Suppressor macrophage (primary cell): ENCODE data around the gene IRAK4.
A peak's percentile ranks its signal among the peaks of the same experiment; 100 is the strongest.
"Not testable (repeated sequence)": the region's sequence is repeated elsewhere in the genome, so short reads cannot be mapped to it uniquely, and the experiment has no call there.

Experiments
- DNase-seq, 4 experiments: peaks; one replicate each; pipeline ENCODE4 v3.0.0-alpha.2; 2020 to 2022
- total RNA-seq, 17 experiments: gene quantifications; one replicate each; lab custom pipeline; 2026; ENCODE audit warnings: mixed read lengths in 6 of 17, inconsistent platforms in 3 of 17; lab: John Stamatoyannopoulos, UW

The IRAK4 gene
- total RNA-seq, result 15.4 to 48.8 (median 31.0) reads per million in 17 experiments

DNA sequence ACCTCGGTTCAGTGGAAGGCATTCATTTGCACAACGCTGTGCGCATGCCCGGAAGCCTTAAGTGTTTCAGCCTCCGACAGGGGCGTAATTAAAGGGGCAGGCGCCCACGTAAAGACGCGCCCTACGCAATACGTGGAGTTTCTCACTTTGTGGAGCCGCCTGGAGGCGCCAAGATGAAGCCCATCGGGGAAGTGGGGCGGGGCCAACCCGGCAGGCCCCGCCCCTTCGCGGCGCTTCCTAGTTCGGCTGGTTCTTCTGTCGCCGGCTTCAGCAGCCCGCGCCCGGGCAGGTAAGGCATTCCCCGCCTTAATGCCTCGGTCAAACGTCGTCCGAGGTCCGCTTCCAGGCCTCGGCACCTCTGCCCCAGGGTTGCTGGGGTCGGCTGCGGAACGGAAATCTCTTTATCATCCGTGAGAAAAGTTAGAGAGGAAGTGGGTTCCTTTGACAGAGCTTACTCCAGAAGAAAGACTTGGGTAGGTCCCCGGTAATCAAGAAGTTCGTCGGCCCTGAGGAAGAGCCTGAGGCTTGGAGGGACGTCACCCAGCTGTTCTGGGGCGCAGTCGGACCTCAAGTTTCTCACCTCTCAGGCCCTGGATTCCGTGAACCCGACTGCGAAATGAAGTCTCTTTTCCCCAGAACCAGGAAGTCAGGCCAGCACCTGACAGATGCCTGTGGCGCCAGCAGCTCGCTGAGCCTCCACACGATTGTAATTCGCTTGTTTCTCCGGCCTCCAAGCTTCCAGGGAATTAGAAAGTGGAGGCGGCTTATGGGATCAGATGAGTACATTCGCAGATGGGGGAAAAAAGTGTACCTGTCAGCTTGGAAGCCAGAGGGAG, at the start of gene IRAK4, which contains the start of gene PUS7L:
TSS of gene IRAK4 (plus strand) at position 224 of the 836 bp plus-strand sequence. CDS start 9,161 bp downstream, outside the sequence.
TSS of gene PUS7L (minus strand) at position 63 of the 836 bp plus-strand sequence. CDS start 3,545 bp downstream, outside the sequence.
- DNase-seq, result peak; percentile 98 to 99 (median 98)

DNA sequence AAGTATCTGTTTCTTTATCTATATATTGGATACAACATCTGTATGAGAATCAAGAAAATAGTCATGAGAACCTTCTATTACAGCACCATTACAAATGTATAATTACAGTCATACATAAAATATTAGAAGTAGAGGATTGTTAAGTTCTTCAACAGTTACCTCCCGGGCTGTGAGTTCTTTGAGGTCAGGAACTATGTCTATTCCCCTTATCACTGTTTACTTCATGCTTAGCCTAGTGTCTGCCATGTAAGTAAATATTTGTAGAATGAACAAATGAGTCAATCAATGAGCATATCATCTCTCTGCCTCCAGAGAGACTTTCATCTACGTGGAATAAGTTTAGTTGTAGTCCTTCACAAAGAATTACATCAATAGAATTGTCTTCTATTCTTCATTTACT, 47.4 kb upstream of the IRAK4 start:
- DNase-seq, result no peak

DNA sequence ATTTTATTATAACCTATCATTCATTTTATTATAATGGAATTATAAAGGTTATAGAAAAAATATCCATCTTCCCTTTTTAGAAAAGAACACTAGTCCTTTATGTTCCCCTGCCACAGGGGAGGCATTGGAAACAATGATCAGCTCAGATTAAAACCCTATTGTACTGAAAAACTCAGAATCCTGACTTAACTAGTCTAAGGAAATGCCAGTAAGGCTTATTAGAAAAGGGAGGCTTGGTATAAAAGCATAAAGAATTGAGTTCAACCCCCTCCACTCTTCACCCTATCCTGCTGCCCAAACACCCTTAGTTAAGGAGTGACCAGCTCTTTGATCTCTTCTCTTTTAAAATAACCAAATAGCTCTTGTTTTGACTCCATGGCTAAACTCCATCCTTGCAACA, 36.1 kb upstream of the IRAK4 start:
- no peak for DNase-seq

DNA sequence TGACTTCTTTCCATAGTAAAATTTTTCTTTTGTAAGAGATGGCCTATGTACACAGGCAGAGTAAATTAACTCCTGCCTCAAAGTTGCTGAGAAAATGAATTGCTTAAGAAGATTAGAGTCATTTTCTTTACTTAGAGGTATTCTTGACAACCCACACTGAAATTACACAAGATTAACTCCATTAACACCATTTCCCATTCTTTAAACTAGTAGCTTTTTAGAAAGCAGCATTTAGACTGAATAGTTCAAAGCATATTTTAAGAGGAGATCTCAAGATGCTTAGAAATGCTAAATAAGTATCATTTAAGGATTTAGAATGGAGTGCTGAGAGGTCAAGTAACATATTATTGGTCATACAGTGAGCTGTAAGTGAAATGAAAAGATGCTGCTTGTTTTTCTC, 35.6 kb upstream of the IRAK4 start:
- no peak for DNase-seq

DNA sequence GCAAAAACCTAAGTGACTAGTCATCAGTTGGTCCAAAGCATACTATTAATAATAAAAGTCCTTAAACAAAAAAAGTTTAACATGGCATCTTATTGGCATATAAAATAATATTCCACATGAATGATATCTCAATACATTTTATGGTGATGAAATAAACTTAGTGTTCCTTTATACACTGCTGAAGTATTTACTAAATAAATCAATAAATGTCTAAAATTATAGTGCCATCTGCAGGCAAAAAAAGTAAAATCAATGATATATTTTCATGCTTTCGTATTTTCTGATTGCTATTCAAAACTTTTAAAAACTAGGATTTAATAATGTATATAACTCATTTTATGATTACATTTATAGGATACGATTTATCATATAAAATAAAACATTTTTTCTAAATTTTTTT, 30.6 kb upstream of the IRAK4 start:
- DNase-seq, result peak in 2 of 4 experiments; percentile 3 to 16

DNA sequence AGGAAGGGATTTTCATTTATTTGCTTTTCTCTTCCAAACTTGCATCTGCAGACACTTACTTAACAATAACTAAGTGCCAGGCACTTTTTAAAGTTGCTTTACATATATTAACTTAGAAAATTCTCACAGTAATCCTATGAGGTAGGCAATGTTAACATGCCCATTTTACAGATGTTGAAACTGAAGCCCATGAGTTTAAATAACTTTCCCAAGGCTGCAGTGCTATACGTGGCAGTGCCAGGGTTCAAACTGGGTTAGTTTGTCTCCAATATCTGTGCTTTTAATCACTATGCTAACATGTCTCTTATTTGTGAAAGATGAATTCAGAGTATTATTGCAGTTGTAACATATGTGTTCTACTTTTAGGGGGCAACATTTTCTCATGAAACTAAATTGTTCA, 30.1 kb upstream of the IRAK4 start:
- no peak for DNase-seq

DNA sequence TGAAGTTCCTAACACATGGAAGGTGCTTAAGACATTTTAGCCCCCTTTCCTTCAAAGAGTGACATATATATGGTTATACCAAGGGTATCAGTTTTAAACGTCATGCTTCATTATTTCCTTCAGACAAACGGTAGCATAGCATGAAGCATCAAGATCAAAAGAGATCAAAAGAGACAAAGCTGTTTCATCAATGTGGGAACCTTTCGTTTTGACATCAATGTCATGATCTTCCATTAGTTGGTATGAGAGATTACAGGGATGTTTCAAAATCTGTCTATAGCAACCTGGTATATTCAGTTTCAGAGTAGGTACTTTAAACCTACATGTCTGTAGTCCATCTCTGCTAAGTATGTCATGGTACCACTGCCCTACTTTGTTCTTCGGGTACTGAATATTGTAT, 28.5 kb upstream of the IRAK4 start:
- DNase-seq, result no peak

DNA sequence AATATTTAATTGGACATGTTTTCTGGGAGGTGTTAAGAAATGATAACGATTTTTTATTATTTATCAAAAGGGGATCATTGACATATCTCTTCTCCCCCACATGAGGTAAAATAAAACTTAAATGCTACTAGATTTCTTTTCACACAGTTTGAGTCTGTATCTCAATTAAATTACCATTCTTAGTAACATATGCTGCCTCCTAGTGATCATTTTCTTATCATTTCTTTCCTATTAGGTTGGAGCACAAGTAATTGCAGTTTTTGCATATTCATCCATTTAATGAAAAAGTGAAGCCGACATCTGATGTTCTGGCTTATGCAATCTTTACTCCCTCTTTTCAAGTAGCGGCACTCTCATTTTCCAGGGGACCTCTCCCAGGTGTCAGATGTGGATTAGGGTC, 25.1 kb upstream of the IRAK4 start:
- no peak for DNase-seq

DNA sequence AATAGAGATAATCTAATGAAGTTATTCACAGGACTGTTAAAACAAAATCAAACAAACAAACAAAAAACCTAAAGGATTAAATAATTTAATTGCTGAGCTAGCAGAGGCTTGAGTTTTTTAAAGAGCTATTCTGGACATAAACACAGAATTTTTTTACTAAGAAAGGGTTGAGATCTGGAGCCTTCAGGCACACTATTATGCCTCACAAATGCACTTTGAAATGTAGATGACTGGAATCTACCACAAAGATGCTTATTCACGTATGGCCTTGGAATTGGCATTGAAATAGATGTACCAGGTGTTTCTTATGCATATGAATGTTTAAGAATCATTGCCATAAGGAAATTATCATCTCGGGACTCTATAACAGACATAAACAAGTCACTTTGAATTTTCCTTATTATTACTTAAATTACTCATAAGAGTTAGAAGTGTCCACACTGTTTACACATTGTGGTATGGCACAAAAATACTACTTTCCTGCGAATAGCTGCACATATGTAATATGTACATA, 21.8 kb upstream of the IRAK4 start:
- DNase-seq, result no peak

DNA sequence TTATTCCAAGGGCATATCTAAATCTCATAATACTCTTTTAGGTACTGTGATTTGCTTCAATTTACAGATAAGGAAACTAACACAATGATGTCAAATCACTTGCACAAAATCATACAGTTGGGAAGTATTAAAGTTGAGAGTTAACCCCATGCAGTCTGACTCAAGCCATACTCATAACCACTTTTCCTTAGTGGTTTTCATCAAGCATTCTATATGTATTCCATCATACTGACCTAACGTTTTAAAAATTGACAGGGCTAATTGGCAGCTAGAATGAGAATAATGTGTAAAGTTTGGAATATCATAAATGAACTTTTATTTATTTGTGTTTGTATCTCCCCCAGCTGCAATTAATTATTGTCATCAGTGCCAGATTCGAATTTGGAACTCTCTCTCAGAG, 21.1 kb upstream of the IRAK4 start:
- DNase-seq, result no peak

DNA sequence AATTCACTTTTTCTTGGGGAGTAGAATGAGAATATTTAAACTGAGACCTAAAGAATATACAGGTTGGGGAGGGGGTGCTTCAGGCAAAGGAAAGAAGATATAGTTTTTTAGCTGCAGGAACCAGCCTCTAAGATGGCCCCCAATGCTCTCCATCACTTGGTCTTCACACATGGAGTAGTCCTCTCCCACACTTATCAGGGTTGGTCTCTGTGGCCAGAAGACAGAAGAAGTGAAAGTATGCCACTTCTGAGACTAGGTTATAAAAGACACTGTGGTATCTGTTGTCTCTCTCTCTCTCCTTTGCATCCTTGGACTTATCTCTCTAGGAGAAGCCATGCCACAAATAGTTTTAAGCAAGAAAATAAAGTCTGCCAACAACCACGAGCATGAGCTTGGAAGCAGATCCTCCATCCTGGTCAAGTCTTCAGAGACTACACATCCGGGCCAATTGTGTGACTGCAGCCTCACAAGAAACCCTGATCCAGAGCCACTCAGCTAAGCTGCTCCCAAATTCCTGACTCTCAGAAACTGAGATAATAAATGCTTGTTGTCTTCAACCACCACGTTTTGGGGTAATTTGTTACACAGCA, 18.1 kb upstream of the IRAK4 start:
- no peak for DNase-seq

DNA sequence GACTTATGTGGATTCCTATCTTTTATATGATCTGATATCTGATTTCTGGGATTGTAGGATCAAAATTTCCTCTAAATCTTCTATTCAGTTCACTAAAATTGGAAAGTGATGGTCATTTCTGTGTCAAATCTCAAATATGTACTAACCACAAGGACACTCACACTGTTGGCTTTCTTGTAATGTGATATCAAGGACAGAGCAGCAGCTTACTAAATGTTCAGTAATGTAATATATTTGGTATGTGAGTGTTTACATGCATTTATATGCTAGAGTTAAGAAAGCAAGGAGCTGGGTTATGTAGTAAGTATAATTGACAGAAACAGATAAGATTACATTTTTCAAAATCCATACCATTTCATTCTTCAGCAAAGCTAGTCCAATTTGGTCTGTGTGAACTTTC, 16.6 kb upstream of the IRAK4 start:
- no peak for DNase-seq

DNA sequence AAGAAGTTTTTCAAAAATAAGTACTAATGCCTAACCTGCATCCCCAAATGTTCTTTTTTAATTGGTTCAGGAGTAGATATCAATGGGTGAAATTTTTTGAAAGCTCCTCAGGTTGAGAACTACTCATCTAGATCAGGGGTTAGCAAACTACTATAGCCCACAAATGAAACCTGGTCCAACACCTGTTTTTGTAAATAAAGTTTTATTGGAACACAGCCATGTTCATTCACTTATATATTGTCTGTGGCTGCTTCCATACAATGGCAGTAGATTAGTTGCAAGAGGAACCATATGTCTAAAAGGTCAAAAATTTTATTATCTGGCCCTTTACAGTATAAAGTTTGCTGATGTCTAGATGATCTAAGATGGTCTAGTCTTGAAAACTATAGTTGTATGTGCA, 13.9 kb upstream of the IRAK4 start:
- DNase-seq, result no peak

DNA sequence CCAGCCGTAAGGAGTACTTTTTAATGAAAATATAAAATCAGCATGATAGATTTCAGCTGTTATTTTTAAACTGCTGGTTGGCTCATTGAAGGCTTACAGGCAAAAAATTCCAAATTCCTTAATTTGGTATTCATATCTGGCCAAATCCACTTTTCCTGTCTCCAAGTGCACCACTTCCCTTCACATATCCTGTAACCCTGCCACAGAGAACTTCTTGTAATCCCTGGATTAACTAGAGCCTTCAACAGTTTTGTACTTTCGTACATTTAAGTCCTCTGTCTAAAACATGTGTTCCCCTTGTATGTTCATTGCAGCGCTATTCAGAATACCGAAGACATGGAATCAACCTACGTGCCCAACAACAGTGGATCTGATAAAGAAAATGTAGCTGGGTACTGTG, 9.7 kb upstream of the IRAK4 start:
- DNase-seq, result no peak

DNA sequence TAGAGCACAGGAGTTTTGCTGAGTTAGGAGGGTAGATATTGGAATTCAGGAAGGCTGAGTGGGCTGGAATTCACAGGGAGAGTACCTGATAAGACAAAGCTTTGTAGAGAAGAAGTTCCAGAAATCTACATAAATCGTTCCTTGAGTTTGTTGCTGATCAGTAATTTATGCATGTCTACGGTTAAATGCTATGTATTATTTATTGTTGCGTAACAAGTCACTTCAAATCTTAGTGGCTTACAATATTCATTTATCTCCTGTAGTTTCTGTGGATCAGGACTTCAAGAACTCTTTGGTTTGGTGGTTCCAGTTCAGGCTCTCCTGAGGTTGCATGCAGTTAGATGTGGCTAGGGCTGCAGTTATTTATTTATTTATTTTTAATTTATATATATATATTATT, 7.9 kb upstream of the IRAK4 start:
- no peak for DNase-seq

DNA sequence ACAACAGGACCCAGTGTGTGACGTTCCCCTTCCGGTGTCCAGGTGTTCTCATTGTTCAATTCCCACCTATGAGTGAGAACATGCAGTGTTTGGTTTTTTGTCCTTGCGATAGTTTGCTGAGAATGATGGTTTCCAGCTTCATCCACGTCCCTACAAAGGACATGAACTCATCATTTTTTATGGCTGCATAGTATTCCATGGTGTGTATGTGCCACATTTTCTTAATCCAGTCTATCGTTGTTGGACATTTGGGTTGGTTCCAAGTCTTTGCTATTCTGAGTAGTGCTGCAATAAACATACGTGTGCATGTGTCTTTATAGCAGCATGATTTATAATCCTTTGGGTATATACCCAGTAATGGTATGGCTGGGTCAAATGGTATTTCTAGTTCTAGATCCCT, 7.4 kb upstream of the IRAK4 start:
- not testable (repeated sequence) for DNase-seq

DNA sequence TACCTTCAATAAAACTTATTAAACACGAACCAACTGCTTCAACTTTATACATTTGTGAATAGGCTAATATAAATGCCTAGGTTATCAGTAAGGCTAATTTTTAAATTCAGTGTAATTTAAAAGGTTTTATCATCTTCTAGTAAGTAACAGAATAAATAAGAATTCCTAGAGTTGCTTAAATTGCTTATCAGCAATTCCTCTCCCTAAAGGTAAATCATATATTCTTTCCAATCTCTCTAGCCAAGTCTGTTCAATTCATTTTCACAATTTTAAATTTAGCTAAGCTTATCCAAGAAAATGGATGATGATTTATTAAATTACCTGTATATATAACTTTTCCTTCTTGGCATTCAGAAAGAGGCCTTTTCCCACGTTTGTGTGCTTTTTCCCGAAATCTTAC, 4.7 kb upstream of the IRAK4 start:
- DNase-seq, result no peak

DNA sequence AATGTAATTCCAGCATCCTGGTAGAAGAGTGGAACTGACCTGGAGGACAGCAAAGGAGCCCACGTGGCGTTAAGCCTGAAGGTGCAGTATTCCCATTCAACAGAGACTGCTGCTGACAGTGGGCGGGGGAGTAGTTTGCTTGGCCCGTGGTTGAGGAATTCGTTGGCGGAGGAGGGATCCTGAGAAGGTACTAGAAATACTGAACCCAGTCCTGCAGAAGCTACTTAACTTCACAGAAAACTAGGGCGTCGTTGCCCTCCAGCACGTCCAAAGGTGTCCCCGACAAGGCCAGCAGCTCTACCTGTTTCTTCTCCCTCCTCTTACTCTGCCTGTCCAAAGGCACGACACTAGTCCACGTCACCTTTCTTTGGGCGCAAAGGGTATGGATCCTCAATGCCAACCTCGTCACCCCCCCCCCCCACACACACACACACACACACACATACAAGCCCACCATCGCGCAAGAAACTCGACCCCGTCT, 464 bp upstream of the IRAK4 start:
- peak; percentile 13 to 45 (median 28) for DNase-seq

DNA sequence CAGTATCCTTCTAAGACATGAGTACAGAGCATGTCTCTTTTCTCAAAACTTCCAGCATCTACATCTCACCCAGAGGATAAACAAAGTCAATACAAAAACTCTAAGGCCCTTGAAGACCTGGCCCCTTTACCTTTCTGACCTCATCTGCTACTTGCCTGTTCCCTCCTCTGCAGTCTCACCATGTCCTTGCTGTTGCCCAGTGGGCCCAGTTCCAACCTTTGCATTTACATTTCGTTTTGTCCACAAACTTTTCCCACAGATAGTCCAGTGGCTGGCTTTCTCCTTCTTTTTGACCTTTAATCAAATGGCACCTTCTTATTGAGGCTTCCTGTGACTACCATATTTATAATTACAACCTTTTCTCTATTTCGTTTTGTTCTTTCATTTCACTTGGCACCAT, 1.6 kb downstream of the IRAK4 start:
- DNase-seq, result no peak

DNA sequence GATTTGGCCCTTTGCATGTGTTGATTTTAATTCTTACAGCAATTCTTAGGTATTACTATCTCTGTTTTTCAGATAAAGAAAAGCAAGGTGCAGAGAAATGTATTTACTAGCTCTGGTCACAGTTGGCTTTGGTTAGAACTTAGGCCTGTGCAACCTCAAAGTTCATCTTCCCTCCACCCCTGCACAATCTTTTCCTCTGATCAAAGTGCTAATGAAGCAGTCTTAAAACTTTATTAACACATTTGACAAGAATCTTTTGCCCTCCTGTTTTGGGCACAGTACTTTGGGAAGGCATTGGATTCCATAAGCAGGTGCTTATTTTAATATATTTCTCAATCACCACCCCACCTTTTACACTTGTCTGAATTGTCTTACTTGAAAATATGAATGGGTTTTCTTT, 2.7 kb downstream of the IRAK4 start:
- DNase-seq, result no peak

DNA sequence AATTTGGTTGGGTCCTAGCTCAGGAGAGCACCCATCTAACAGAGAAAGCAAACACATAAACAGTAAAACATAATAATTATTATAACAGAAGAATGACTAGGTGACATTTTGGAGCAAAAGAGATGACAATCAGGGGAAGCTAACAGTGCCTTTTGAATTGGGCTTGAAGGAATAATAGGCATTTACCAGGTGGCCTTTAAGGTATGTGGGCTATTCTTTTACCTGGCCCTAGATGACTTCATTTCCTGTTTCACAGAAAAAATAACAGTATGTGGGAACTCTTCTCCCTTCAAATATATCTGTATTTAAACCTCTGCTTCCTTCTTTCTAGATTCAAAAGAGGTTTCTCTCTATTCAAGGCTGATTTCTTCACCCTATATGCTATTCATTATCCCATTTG, 3.8 kb downstream of the IRAK4 start:
- DNase-seq, result peak in 1 of 4 experiments; percentile 3

DNA sequence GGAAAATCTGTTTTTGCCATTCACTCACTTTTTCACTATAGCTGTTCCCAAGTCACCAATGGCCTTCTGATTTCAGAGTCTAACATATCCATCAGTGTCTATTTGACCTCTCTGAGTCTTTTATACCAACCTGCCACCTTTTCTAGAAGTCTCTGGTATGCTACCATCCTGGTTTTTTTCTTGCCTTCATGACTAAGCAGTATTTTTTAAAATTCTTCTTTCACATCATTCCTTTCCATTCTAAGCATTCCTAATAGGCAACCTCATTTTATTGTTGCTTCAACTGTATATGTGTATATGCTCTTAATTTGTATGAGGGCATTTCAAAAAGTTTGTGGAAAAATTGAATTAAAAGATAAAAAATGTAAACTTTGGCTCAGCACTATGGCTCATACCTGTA, 5.0 kb downstream of the IRAK4 start:
- DNase-seq, result no peak

DNA sequence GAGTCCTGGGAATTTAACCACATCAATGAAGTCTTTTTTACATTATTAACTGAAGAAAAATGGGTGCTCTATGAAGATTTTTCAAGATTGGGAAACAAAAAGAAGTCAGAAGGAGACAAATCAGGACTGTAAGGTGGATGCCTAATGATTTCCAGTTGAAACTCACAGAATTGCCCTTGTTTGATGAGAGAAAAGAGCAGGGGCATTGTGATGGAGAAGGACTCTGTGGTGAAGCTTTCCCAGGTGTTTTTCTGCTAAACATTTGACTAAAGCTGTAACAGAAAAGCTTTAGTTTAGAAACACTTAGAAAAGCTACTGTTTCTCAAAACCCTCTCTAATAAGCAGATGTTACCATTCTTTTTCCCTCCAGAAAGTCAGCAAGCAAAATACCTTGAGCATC, 5.8 kb downstream of the IRAK4 start:
- DNase-seq, result no peak

DNA sequence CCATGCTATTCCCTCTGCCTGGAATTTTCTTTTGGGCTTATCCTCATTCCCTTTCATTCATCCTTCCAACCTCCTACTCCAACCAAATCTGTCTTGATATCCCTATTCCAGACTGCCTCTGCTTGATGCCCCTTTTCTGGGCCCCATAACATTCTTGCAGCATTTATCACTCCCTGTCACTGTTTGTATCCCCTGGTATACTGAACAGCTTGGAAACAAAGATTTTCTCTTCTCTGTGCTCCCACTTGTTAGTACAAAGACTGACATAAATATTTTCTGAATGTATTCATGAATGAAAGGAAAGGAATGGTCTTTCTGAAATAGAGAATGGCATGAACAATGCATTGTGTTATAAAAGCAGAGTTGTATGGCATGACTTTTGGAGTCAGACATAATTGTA, 7.5 kb downstream of the IRAK4 start:
- DNase-seq, result no peak
